GM08714 (cell line): ENCODE data around the gene KDM8.

ENCODE experiments used
- H3K4me3 ChIP-seq: fragments of 200-500 bp; sonication (Bioruptor generic); 2 replicates; pipeline ENCODE4 v1.5.1; 2014; ENCODE audit warnings: mild to moderate bottlenecking, low read length, inconsistent platforms
- ZNF274 ChIP-seq: IDR thresholded peaks from 2 replicates; pipeline ENCODE4 v1.6.1; 2012; ENCODE audit warnings: mild to moderate bottlenecking, low read depth, low read length

Gene KDM8

GRCh38 chr16:27228621-27229501, 25.5 kb downstream of the KDM8 start:
- no peak for TF ChIP-seq ZNF274
- no peak overlapping the region for H3K4me3 ChIP-seq

- TF ChIP-seq ZNF274 = no peak
- H3K4me3 ChIP-seq = no peak overlapping the region
These were observed 26.7 kb downstream of the KDM8 start for GRCh38 chr16:27229891-27230470.

GRCh38 chr16:27230562-27231001, 27.3 kb downstream of the KDM8 start:
- no peak for TF ChIP-seq ZNF274
- H3K4me3 ChIP-seq = no peak overlapping the region

DNA sequence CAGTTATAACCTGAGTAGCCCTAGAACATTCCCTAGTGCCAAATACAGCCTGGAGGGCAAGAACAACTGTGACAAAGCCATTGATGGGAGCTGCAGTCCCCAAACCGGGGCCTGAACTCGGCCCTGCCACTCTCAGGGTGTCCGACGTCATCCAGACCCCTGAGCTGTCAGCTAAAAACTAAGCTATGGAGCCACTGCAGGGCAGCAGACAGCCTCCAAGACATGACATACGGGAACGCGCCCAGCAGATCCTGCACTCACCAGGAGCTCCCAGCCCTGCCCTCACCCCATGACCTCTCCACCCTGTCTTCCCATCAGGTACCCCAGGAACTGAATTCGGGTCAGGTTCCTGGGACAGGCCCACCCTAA, 28.4 kb downstream of the KDM8 start:
- no peak overlapping the region; the same call in 1 of the 2 replicates for H3K4me3 ChIP-seq
- TF ChIP-seq ZNF274 = no peak

- TF ChIP-seq ZNF274 = no peak
- H3K4me3 ChIP-seq = no peak overlapping the region; the same call in 1 of the 2 replicates
These were observed 29.0 kb downstream of the KDM8 start for GRCh38 chr16:27232061-27232900.

DNA sequence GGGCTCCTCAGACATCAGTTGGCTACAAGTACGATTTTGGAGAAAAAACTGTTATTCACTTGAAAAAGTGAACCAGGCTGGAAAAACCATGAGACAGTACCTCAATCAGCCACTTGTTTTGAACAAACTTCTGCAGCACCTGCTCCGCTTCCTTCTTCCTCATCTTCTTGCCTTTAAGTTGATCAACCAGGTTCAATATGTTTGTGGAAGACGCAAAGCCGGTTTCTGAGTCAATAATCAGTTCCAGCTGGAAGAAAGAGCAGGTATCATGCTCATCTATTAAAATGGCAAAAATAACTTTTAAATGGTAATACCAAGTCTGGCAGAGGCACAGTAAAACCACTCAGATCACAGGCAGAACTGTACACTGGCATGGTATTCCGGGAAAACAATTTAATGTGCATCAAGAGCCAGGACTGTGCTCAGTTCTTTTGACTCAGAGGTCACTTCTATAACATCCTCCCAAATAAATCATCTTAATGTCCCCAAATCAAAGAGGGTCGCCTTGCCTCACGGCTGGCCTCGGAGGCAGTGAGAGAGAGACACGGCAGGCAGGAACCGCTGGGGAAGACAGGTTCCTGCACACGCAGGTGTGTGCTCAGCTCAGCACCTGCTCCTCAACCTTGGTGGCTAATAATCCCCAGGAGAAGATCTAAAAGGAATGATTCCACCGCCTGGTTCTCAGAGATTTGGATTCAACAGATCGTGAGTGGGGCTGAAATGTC, 29.7 kb downstream of the KDM8 start:
- TF ChIP-seq ZNF274 = no peak
- no peak overlapping the region; the same call in 1 of the 2 replicates for H3K4me3 ChIP-seq

DNA sequence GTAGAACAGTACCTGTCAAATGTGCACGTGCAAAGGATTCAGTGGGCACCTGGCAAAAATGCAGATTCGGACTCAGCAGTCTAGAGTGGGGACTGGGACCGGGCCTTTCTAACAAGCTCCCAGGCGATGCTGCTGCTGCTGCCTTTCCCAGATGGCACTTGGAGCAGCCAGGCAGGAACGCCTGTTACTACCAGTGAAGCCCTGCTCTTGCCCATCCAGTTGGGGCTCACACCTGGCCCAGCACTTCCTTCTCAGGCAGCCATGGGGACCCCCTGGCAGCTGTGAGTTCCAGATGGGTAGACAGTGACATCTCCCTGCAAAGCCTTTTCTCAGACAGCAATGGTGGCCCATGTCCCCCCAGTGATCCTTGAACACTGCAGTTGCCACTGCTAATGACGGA, 30.4 kb downstream of the KDM8 start:
- H3K4me3 ChIP-seq = no peak overlapping the region
- no peak for TF ChIP-seq ZNF274

DNA sequence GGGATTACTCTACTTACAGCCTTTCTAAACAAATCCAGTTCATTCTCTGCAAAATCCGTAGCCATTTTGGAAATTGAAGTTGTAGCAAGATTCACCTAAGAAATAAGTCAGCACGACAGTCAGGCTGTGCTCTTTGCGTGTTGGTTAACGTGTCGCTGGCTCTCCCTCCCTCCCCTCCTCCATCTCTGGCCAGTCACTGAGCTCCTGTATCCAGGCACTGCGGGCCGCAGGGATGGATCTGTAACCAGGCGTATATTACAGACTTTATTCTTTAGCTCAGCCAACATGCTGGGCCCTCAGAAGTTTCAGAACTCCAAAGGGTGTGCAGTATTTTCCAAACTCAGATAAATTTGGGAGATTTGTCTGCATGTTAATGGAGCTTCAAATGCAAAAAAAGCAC, 30.8 kb downstream of the KDM8 start:
- TF ChIP-seq ZNF274 = no peak
- no peak overlapping the region for H3K4me3 ChIP-seq

DNA sequence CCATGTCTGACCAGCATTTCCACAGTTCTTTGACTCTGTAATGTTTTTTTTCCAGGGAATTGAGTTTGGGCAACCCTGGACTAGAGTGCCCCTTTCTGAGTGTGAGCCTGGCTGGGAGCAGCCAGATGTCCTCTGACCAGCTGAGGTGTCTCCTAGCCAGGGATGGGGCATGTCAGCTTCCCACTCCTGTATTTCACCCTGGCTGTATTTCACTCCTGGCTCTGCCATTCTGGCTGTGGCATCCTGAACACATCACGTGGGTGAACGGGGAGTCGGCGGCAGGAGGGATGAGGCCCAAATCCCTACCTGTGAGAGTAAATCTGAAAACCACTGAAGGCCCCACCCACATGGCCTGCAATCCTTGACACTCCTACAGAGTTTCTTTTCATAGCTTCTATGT, 31.3 kb downstream of the KDM8 start:
- no peak overlapping the region for H3K4me3 ChIP-seq
- no peak for TF ChIP-seq ZNF274

DNA sequence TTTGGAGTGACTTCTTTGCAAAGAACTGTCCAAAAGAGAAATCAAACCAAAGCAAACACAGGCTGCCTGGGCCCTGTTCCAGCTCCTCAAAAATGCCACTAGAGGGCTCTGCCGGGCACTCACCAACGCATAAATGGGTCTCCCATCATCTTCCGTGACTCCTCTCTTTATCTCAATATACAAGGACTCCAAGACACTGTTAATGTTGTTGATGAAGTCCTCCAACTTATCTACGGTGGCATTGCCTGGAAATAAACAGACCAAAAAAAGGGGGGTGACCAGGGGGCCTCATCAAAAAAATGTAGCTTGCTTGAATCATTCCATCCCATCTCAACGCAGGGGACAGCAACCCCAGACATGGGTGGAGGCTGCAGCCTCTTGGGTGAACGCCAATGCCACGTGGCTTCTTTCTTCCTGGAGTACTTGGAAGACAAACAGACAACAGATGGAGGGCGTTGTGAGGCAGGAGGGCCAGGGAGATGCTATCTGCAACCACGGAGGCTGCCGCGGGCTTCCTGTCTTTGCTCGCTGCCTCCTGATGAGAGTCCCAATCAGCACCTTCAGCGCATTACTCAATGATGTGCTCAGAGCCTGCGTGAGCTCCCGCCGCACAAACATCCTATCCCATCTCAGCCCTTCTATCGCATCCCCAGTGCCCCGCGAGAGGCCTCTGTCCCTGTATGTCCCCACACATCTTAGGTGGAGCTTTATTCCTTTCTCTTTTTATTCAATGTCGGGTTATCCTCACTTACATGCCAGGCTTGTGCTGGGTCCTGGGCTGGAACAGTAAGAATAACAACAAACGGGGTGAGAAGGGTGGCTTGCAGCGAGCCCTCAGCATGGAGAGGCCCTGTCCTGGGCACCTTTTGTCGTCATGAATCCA, 32.0 kb downstream of the KDM8 start:
- H3K4me3 ChIP-seq = no peak overlapping the region; the same call in 1 of the 2 replicates
- no peak for TF ChIP-seq ZNF274

DNA sequence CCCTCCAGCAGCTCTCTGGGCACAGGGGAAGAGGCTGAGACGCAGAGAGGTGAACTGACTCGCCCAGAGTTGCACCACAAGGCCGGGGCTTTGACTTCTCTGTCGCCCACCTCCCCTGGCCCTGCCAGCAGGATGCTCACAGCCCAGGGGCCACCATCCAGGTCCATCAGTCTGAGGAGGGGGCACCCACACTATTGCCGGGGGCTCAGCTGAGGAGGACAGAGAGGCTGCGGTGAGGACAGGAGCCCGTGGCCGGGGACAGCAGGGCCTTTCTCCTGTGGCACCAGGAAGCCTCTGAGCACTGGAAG, 32.6 kb downstream of the KDM8 start:
- TF ChIP-seq ZNF274 = no peak
- H3K4me3 ChIP-seq = no peak overlapping the region

DNA sequence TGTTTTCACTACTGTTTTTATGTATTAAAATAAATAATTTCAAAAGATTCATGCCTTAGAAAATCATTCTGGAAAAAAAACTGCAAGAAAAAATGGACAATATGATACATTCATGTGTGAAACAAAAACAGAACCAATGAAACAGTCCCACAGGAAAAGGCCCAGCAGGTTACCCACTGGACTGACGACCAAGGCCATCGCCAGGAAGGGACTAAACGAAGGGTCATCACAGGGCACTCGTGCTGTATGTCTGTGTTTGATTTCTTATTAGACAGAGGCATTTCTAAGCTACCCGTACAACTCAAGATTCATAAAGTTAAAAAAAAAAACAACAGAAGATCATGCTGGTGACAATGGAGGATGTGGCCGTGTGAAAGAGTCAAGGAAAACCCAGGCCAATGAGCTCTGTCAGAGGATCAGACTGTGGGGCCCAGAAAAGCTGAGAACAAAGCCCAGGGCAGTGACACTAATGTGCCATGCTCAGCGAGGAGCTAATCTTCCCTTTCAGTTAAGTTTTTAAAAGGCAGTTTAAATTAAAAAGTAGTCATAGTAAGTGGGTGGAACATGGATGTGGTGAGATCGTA, 33.4 kb downstream of the KDM8 start:
- H3K4me3 ChIP-seq = no peak overlapping the region; the same call in 1 of the 2 replicates
- TF ChIP-seq ZNF274 = no peak
